GM21381 (cell line): ENCODE results near the gene IGSF6.
"Not testable (repeated sequence)": the region's sequence is repeated elsewhere in the genome, so short reads cannot be mapped to it uniquely, and the experiment has no call there.

ENCODE experiments used
- ATAC-seq: cut with Tn5 transposase; IDR thresholded peaks from one replicate; pipeline ENCODE4 v1.9.1; 2021; ENCODE audit warnings: mild to moderate bottlenecking, moderate library complexity; ENCODE audit not compliant: unreplicated experiment

The IGSF6 gene

DNA sequence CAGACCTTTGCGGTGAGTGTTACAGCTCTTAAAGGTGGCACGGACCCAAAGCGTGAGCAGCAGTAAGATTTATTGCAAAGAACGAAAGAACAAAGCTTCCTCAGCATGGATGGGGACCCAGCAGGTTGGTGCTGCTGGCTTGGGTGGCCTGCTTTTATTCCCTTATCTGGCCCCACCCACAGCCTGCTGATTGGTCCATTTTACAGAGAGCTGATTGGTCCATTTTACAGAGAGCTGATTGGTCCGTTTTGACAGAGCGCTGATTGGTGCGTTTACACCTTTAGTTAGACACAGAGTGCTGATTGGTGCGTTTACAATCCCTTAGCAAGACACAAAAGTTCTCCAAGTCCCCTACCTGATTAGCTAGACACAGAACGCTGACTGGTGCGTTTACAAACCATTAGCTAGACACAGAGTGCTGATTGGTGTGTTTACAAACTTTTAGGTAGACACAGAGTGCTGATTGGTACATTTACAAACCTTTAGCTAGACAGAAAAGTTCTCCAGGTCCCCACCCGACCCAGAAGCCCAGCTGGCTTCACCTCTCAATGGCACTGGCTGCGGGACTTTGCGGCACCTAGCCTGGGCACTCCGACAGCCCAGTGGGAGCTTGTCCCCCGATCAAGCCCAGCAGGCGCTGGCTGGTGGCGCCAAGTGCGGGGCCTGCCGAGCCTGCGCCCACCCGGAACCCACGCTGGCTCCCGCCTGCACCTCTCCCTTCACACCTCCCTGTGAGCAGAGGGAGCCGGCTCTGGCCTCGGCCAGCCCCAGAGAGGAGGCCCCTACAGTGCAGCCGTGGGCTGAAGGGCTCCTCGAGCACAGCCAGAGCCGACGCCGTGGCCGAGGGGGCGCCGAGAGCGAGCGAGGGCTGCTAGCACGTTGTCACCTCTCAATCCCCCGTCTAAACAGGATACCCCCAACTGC is 22.5 kb downstream of the IGSF6 start:
- ATAC-seq: not testable (repeated sequence)

DNA sequence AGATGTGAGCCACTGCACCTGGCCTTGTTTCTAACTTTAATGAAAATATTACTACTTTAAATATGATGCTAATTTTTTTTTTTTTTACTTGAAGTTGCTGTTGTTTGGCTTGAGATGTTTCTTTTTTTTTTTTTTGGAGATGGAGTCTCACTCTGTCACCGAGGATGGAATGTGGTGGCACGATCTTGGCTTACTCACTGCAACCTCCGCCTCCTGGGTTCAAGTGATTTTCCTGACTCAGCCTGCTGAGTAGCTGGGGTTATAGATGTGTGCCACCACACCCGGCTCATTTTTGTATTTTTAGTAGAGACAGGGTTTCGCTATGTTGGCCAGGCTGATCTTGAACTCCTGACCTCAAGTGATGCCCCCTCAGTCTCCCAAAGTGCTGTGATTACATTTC is 23.6 kb downstream of the IGSF6 start:
- no peak for ATAC-seq

DNA sequence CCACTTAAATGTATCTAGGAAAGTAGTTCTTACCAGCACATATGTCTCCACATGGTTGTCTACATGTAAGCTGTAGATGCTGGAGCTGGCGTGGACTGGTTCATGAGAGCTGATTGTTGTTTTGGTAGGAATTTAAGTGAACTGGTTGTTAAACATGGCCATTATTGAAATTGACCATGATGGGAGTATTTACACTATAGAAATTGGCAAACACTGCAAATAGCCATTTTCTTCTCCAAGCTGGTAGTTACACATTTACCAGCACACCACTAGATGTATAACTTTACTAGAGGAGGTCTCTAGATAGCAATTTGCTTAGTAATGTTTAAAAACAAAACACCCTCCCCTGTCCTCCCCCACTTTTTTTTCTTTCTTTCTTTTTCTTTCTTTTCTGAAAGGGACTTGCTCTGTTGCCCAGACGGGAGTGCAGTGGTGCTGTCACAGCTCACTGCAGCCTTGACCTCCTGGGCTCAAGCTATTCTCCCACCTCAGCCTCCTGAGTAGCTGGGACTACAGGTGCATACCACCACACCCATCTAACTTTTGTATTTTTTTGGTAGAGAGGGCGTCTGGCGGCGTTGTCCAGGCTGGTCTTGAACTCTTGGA is 24.2 kb downstream of the IGSF6 start:
- no peak for ATAC-seq

DNA sequence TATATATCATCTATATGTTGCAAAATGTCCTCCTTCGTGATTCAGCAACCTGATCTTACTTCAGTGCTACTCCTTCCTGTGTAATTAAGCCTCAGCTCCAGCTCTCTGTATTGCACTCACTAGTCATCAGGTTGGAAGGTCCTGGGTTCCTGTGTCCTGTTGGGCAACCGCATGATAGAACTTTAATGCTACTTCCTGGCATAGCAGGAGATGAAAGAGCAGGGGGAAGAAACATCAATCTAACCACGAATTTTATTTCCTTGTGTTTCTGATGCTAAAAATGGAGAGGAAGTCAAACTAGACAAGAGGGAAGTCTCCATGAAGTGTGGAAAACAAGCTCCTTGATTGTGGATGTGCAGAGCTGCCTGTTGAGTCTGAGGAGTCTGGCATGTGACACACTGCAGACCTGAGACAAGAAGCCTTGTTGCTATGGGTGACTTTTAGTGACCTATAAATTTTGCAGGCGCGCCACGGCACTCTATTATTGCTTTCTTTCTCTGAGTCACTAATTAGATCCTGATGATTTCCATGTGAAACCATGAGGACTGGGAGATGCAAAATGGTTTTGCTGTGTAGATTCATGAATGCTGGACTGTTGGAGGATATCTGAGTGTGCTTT is 25.6 kb downstream of the IGSF6 start:
- no peak for ATAC-seq

DNA sequence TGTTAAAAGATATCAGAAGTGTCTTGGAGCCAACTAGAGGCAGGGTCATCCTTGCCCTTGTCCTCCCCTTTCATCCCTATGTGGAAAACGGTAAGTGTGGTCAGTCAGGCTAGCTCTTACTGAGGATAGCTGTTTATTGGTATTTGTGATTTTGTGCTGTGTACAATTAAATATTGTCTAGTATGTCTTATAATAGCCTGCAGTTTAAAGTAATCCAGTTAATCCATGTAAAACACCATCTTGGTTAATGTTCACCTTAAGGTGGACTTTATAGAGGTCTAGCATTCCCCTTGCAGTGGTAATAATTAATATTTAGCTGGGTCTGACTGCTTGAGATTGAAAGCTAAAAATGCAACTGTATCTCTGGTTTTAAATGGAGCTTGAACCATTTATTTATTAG is 27.4 kb downstream of the IGSF6 start:
- no peak for ATAC-seq

DNA sequence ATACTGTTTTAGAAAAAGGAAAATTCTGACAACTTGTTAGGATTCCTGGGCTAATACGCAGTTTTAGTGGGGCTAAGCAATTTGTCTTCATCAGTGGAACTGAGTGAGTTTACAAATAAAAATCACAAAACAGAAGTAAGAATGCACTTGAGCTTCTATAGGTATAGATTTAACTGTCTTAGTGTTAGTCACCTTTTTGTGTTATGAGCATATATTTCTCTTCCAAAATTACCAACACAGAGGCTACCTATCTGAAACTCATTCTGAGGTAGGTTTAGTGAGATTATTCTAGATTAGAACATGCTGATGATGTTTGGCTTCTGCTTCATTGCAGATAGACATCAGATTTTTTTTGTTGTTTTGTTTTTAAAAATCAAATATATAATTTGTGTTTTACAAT is 29.9 kb downstream of the IGSF6 start:
- no peak for ATAC-seq

DNA sequence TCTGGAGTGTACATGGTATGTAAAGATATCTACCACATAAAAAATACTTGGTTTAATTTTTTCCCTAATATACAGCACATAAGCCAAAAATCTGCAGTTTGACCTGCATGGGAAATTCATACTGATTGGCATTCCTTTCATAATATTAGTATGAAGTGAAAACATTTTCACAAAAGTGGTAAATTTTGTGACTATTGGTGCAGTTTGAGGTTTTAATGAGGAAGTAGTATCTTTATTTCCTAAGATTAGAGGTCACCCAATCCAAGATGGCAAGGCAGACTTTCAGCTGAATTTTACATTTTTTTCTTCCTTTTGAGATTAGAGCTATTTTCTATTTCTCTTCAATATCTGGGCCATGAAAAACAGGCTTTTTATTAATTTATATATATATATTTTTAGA is 31.8 kb downstream of the IGSF6 start:
- ATAC-seq: no peak

DNA sequence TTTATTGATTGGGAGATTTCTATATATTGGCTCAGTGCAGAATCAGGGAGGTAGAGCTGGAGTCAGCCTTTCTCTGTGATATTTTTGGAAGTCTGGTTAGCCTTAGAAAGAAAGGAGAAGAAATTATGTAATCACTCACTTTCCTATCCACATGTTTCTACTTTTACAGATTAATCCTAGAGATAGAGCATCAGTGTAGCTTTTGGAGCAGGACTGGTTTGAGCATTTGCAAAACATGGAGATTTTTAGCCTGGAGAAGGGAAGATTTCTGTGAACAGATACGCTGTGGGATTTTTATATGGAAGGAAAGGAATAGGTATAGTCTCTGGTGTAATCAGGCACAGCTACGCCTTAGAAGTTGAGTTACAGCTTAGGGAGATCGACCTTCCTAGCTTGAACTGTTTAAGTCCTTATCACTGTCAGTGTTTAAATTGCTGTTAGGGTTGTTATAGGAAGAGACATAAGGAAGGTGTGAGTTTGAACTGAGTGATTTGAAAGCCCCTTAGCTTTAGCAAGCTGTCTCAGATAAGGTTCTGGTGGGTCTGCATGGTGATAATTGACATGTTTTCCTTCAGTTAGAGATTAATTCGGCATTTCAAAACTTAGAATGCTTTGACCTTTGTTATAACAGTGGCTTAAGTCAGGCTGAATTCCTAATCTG is 32.5 kb downstream of the IGSF6 start:
- ATAC-seq: no peak

DNA sequence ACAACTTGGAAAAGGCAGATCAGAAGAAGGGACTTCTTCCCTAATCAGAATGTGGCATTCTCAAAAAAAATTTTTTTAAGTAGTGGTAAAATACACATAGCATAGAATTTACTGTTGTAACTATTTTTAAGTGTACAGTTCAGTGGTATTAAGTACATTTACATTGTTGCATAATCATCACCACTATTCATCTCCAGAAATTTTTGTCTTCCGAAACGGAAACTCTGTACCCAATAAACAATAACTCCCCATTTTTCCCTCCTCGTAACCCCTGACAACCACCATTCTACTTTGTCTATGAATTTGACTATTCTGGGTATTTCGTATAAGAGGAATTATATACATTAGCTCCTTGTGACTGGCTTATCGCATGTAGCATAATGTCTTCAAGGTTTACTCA is 34.1 kb downstream of the IGSF6 start:
- ATAC-seq: no peak

DNA sequence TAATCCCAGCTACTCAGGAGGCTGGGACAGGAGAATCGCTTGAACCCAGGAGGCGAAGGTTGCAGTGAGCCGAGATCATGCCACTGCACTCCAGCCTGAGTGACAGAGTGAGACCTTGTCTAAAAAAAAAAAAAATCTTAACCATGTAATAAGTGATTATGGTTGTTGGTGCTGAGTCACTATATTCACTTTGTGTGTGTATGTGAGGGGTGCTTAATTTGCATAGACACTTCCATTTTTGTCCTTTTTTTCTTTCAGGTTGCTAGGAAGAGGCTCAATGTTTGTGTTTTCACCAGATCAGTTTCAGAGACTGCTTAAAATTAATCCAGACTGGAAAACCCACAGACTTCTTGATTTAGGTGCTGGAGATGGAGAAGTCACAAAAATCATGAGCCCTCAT is 34.8 kb downstream of the IGSF6 start:
- ATAC-seq: no peak

DNA sequence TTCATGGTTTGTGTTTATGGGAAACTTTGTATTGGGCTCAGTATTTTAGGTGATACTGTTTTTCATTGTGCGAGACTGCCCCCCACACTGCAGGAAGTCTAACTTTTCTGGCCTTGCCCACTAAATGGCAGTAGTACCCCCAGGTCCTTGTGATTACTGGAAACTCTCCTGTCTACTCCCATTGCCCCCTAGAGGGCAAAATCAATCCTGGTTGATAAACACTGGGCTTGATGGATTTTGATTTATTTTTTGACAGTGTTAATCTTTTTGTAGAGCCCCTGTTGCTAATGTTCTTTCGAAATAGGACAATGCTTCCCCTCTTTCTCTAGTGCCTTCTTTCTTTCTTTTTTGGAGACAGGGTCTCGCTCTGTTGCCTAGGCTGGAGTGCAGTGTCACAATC is 37.5 kb downstream of the IGSF6 start:
- ATAC-seq: no peak

DNA sequence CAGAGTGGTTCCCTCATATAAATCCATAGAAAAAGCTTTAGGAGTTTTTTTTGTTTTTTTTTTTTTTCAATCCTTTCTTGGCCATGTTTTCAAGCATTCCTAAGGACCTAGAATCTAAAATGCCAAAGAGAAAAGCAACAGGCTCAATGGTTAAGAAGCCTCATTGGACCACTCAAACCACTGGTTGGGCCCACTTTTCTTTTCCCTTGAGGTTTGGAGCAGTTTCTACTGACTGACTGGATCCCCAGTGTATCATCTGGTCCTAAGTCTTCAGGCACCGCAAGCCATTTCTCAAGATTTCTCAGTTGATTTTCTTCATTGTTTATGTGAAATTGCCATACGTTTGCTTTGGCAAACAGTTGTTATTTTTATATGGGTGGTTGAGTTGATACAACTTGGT is 38.6 kb downstream of the IGSF6 start:
- ATAC-seq: no peak

DNA sequence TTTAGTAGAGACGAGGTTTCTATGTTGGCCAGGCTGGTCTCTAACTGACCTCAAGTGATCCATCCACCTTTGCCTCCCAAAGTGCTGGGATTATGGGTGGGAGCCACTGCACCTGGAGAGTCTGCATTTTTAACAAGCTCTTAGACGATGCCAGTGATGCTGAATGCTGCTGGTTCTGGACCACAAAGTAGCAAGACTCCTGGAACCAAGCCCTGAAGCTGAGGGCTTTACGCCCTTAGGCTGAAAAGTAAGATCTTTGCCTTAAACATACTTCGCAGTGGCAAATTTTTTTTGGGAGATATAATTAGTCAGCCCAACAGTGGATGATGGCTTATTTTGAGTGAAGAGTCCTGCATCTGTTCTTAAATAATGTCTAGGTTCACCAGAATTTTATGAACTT is 39.0 kb downstream of the IGSF6 start:
- ATAC-seq: no peak

DNA sequence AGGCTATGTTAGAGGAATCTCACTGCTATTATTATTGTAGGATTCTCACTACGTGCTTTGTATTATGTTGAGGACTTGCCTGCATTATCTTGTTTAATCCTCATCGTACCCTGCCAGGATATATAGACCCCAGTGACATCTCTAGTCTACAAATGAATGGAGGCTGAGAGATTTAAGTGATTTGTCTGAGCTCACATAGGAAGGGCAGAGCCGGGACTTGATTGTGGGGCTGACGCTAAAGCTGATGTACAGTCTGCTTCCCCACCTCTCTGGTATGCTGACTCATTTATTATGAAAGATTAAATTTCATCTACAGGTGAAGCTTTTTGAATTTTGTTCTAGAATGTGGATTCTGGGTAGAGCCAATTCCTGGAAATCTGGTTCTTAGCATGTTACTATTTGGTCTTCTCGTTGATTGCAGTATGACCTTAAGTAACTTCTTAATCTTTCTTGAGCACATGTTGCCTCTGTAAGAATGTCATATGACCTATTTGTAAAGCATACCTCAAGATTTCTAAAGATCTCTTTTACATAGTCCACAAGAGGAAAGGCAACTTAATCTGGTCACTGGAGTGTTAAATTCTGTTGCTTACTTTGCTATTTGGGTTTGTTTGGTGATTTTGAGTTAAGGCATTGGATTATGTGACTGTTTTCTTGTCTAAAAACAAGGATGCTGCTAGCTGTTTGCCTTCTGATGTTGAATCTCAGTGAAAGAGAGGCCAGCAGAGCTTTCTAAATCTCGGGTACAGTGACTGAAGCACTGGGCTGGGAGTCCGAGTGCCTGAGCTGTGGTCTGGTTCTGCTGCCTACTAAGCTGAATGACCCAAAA is 40.6 kb downstream of the IGSF6 start:
- ATAC-seq: no peak

DNA sequence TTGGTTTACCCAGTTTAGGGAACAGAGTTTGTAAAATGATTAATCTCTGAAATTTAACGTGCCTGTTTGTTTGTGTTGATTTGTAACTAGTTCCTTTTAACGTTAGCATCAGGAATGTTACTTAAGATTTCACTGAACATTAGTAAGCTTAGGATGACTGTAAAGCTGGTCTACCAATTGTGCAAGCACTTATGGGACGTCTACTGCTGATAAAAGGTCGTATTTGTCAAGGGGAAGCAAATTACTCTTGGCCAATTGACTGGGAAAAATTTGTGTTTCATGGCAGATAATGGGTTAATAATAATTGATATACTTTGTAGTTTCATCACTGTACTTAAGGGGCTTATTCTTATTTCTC is 41.2 kb downstream of the IGSF6 start:
- no peak for ATAC-seq

DNA sequence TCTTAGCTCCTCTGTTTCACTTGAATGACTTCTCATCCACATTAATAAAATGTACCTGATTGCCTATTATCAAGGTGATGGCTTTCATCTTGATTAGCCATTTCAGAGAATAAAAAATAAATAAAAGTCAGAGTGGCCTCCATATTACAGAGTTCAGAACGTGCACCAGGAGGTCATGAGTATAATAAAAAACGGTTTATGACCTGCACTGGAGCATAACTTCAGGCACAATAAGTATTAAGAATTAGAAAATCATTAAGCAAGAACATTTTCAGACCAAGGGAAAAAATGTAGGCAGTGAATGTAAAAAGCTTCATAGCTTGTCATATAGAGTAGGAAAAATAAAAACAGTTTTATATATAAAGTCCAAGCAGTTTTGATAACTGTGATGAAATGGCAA is 41.6 kb downstream of the IGSF6 start:
- no peak for ATAC-seq

DNA sequence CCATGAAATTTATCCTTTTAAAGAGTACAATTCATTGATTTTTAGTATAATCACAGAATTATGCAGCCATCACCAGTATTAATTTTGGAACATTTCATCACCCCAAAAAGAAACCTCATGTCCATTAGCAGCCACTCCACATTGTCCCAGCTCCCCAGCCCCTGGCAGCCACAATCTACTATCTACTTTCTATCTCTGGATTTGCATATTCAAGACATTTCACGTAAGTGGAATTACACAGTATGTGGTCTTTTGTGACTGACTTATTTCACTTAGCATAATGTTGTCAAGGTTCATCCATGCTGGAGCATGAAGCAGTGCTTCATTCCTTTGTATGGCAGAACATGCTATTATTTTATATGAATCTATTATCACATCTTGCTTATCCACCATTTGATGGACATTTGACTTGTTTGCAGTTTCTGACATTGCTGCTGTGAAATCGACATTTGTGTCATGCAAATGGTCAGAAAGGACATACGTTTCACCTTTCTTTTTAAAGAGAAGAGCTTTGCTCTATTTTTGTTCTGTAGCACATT is 42.3 kb downstream of the IGSF6 start:
- no peak for ATAC-seq

DNA sequence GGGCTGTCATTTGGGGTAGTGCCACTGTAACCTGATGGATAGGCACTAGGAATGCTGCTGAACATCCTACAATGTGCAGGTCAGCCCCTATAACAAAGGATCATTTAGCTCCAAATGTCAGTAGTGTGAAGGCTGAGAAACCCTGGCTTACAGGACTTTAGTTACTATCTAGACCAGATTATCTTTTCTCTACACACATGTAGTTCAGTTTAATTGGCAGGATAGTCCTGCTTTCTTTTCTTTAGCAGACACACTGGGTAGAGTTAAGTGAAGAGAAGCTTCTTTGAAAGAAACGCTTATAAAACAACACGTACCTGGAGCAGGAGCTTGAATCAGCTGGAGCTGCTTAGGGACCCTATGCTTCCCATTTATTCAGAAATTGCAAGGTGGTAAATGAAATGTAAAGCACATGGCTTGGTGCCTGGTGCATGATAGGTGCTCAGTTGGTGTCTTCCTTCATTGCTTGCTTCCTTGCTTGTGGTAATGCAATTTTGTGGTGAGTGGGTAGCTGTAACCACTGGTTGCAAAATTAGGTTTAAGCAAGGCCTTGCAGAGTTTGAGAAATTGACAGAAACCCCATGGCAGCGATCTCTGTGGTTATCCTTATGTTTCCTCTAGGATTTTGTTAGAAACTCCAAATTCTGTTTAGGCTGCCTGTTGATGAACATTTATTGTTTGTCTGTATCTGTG is 43.6 kb downstream of the IGSF6 start:
- no peak for ATAC-seq

DNA sequence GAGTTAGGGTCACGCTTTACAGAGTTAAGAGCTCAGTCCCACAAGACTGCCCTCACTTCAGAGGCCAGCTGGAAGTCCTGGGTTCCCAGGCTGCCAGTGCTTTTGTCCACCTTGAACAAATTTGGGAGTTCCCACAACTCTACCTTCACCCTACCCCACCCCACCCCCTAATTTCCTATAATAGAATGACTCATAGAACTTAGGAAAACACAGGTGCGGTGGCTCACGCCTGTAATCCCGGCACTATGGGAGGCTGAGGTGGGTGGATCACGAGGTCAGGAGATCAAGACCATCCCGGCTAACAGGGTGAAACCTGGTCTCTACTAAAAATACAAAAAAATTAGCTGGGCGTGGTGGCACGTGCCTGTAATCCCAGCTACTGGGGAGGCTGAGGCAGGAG is 46.6 kb downstream of the IGSF6 start:
- not testable (repeated sequence) for ATAC-seq

DNA sequence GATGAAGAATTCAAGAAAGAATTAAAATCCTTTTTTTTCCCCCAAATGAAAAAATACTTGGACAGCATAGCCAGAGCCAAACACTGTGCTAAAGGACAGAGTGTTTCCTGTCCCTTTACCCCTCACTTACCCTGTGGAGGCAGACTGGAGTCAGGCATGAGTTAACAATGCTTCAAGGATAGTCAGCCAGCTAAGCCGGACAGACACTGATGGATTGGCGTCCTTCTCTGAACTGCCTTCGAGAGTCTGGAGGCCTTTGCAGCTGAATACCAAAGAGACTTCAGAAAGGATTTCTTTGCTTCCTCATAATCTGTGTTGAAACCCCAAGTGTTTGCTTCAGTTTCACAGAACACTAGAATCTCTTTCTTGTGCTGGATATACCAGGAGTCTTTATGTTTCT is 48.5 kb downstream of the IGSF6 start:
- no peak for ATAC-seq
